ENCODE measurements around the gene HS6ST2.
"Not testable (repeated sequence)": the region's sequence is repeated elsewhere in the genome, so short reads cannot be mapped to it uniquely, and the experiment has no call there.

HS6ST2 gene

GRCh38 chrX:132940727-132941327 lies 17.6 kb downstream of the HS6ST2 start:
- DNase-seq = no peak

GRCh38 chrX:132933170-132933569 lies 25.3 kb downstream of the HS6ST2 start:
- no peak for DNase-seq

GRCh38 chrX:132924426-132924825 lies 34.0 kb downstream of the HS6ST2 start:
- DNase-seq = no peak

GRCh38 chrX:132918523-132918922 lies 39.9 kb downstream of the HS6ST2 start:
- no peak for DNase-seq

- no peak for DNase-seq
Measured at GRCh38 chrX:132916349-132916748, 42.1 kb downstream of the HS6ST2 start.

GRCh38 chrX:132909643-132910042 lies 48.8 kb downstream of the HS6ST2 start:
- DNase-seq = no peak

DNA sequence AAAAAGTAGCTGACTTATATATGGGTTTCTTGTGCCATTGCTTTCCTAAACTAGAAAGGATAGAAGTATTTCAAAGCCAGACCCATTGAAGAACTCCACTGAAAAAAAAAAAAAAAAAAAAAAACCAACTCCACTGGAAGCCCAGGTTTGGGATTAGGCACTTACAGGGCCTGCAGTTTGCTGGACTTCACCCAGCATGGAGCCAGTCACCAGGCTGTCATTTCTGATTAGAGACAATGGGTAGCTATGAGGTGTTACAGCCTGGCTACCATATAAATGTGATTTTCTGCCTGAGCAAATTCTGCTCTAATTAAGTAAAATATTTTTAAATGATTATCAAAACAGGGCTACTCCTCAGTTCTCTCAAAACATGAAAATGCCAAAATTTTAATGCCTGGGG lies 49.5 kb downstream of the HS6ST2 start:
- DNase-seq = no peak

DNA sequence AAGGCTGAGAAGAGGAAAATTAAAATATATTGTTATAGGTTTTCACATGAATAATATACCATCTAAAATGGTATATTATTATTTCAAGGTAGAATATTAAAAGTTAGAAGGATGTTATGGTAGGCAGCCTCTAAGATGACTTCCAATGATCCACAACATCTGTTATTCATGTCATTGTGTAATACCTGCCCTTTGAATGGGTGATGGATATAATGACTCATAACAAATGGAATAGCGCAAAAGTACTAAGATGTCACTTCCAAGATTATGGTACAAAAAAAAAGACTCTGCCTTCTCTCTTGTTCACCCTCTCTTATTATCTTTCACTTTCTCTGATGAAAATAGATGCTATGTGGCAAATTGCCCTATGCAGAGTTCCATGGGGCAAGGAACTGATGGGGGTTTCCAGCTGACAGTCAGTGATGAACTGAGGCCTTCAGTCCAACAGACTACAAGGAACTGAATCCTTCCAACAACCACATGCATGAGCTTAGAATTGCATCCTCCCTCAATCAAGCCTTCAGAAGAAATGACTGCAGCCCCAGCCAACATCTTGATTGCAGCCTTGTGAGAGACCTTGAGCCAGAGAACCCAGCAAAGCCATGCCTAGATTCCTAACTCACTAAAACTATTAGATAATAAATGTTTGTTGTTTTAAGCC lies 57.7 kb downstream of the HS6ST2 start:
- DNase-seq = no peak

GRCh38 chrX:132887569-132887968 lies 70.9 kb downstream of the HS6ST2 start:
- DNase-seq = no peak

DNA sequence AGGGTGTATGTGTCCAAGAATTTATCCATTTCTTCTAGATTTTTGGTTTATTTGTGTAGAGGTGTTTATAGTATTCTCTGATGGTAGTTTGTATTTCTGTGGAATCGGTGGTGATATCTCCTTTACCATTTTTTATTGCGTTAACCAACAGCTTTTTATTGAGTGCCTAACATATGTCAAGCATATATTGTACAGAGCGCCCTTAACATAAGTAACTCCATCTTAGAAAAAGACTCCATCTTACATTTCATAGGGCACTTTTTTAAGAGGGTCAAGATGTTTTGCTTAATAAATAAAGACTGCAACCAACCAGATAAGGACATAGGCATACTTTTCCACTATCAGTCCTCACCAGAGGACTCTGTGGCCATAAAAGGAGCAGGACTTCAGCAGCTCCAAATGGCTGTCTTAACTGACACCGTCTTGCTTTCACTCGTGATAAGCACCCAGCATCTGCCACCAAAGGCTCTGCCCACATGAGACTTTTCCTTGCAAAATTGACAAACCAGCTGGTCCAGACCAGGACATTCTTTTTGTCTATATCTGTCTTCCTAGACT lies 75.0 kb downstream of the HS6ST2 start:
- no peak for DNase-seq

DNA sequence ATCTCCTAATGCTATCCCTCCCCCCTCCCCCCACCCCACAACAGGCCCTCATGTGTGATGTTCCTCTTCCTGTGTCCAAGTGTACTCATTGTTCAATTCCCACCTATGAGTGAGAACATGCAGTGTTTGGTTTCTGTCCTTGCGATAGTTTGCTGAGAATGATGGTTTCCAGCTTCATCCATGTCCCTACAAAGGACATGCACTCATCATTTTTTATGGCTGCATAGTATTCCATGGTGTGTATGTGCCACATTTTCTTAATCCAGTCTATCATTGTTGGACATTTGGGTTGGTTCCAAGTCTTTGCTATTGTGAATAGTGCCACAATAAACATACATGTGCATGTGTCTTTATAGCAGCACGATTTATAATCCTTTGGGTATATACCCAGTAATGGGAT lies 77.7 kb downstream of the HS6ST2 start:
- not testable (repeated sequence) for DNase-seq

DNA sequence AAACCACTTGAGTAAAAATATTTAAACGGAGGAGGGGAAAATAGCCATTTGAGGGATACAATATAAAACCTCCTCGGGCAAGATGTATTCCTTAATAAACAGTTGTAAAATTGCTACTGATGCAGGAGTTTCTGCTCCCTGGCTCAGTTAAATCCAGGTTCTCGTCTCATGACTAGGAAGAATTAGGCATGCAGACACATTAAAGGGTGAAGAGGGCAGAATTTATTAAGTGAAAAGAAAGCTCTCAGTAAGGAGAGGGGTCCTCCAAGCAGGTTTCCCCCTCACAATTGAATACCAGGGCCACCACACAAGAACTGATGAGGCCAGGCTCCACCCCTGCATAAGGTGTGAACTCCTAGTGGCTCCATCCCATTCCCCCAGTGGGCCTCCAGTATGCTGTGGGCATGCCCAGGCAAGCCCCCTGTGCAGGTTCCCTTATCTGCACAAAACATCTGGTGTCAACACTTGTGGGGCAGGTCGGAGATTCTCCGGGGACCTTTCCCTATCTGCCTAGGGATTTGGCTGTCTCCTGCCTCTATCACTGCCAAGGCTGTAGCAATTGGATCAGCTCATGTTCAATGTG lies 80.4 kb downstream of the HS6ST2 start:
- no peak for DNase-seq

DNA sequence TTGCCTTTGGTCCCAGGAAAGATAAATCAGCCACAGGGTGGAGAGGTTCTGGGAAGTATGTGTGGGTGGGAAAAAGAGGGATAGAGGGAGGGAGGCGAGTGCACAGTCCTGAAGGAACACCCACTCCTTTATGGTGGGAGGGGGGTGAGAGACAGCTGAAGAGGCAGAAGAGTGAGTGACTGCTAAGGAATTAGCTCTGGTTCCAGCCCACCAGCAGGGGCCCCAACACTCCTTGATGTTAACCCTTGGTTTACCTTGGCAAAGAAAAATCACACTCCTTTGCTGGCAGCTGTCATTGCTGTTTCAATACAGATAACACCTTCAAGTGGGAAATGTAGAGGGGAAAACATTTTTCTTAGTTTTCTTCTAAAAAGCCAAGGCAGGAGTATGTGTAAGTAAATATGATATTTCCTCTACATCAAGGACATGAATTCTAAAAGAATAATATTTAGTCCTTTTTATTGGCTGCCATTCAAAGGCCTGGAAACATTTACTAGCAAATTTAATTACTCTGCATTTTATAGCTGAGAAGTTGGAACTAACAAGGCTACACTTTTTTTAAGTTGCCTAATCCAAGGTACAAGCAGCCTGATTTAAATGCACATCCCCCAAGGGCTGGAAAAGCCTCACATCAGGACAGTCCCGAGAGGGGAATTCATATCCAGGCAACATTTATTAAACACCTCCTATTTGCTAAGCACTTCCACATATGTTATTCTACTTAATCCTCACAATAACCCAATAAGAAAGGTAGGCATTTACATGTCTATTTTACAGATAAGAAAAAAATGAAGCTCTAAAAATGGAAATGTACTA lies 81.7 kb downstream of the HS6ST2 start:
- no peak for DNase-seq

- no peak for DNase-seq
Measured at GRCh38 chrX:132875650-132876522, 82.5 kb downstream of the HS6ST2 start.

DNA sequence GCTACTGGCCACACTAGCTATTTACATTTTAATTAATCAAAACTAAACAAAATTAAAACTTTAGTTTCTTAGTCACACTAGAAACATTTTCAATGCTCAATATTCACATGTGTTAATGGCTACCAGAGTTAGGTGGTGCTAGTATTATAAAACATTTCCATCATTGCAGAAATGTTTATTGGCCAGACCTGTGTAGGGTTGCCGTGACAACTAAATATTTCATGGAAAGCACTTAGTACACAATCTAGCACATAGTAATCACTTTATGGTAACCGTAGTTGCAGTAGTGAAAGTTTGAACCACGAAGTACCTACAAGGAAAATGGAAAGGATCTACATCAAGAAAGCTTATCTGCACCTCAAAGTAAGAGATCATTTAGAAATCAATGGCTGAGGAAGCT lies 95.9 kb downstream of the HS6ST2 start:
- DNase-seq = no peak

DNA sequence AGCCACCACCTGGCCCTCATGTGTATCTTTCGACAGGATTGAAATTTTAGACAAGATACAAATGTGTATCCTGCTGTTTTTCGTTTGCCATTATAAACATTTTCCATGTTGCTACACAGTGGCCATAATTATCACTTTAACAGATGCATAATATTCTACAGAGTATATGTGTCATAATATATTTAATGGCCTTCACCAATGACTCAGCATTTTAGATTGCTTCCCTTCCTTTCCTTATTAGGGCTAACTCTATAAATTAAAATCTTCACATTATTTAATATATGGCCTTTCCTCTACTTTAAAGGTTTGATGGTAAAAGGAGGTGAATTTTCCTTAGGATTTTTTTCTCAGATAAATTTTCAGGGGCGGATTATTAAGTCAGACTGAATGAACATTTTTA lies 97.4 kb downstream of the HS6ST2 start:
- DNase-seq = no peak

DNA sequence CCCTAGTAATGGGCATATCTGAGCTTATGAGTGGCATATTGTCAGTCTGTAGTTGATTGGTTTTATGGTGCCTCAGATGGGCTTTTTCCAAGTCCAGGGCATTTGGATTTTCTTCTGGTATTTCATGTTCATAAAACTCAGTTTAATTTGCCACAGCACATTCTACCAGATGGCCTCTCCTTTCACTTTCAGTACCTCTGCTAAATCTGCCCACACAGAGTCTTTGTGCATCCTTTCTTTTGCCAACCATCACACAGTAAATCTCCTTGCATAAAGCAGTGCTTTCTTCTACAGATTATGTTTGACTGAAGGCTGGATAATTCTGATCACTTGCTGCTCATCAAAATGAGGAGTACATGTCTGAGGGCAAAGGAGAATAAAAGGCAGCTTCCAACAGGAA lies 98.2 kb downstream of the HS6ST2 start:
- DNase-seq = no peak

GRCh38 chrX:132858018-132858417 lies 100.4 kb downstream of the HS6ST2 start:
- DNase-seq = no peak

DNA sequence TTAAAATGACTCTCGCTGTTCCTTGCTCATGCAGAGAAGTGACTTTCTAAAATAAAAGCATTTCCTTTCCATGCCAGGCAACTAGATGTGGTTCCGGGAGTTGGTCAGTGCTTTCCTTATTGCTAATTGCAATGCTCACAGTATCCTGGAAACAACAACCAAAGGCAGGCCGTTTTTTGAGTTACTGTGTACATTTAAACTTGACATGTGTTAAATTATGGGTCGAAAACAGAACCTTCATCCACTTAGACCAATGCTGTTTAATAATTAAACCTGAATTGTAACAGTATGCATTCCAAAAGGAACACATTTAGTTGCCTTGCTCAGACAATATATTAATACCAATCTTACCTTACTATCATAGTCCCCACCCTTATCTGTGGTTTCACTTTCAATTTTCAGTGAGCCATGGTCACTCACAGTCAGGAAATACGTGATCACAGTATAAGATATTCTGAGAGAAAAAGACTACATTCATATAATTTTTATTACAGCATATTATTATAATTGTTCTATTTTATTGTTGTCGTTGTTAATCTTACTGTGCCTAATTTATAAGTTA lies 102.6 kb downstream of the HS6ST2 start:
- DNase-seq = no peak

DNA sequence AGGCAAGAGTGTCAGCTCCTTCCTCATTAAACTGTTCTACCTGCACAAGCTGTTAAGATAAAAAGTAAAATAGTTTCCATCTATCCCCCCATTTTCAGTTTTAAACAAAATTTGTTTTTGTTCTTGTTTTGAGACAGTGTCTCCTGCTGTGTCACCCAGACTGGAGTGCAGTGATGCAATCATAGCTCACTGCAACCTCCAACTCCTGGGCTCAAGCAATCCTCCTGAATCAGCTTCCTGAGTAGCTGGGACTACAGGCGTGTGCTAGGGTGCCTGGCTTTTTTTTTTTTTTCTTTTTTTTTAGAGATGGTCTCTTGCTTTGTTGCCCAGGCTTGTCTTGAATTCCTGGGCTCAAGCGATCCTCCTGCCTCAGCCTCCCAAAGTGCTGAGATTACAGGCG lies 105.4 kb downstream of the HS6ST2 start:
- no peak for DNase-seq

DNA sequence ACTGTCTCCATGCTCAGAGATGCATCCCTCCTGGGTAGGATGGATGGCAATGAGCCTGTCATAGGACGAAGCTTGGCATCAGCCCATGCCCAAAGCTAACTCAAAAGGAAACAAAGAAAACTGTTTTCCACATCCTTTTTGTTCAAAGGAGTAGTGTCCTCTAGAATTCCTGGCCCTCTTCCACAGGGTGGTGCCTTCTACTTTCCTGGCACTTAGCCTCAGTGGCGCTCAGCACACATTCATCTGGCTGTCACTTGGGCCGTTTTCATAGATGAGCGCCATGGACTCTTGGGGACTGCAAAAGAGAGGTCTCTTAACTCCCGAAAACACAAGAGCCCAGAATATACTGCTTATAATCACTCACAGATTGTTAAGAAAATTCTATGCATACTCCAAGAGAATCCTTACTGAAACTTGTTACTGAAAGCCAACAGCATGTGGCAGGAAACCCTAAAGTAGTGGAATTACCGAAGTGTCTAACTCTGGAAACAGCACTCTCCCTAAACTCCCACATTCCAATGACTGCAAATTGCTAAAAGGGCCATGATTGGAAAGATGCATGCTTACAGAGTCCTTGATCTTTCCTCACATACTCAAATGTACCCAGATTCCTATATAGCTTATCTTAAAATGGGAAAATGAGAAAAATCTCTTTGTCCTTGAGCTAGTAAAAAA lies 110.0 kb downstream of the HS6ST2 start:
- no peak for DNase-seq
